Heart left ventricle (tissue), 16 donors: ENCODE measurements around the gene MAGI1. TPM values are rescaled to one million over a fixed set of nuclear protein-coding genes. Genes with fewer than 3 reads are reported as not detected.

Experiments used
- ATAC-seq, 4 donors: fragments of 200-7000 bp; cut with Tn5 transposase; one replicate each; pipeline ENCODE4 v1.9.1; 2020 to 2022; ENCODE audit warnings: moderate library complexity in 4 of 4, mild to moderate bottlenecking in 3 of 4, moderate number of reproducible peaks in 1 of 4
- DNase-seq, 5 donors: peaks; one replicate each; pipeline ENCODE4 v3.0.0-alpha.2; 2020
- H3K27ac ChIP-seq, 12 donors: fragments of 200-600 bp; sonication (generic) in 4 of 12; one replicate each; pipeline versions ENCODE4 v1.5.0 to v1.8.0; 2016 to 2022; ENCODE audit warnings: mild to moderate bottlenecking in 2 of 12
- H3K27me3 ChIP-seq, 9 donors: fragments of 200-600 bp; sonication (generic) in 2 of 9; one replicate each; pipeline versions ENCODE4 v1.5.1 to v1.8.0; 2016 to 2022; ENCODE audit warnings: mild to moderate bottlenecking in 3 of 9
- H3K36me3 ChIP-seq, 9 donors: fragments of 200-600 bp; sonication (generic) in 2 of 9; one replicate each; pipeline versions ENCODE4 v1.5.0 to v1.8.0; 2018 to 2022; ENCODE audit warnings: mild to moderate bottlenecking in 2 of 9
- H3K4me1 ChIP-seq, 12 donors: fragments of 200-600 bp; sonication (generic) in 4 of 12; one replicate each; pipeline versions ENCODE4 v1.5.0 to v1.8.0; 2016 to 2022; ENCODE audit warnings: mild to moderate bottlenecking in 3 of 12
- H3K4me3 ChIP-seq, 12 donors: fragments of 200-600 bp; sonication (generic) in 4 of 12; one replicate each; pipeline versions ENCODE4 v1.5.0 to v1.8.0; 2017 to 2022; ENCODE audit warnings: mild to moderate bottlenecking in 9 of 12, moderate library complexity in 4 of 12
- H3K9me3 ChIP-seq, 12 donors: fragments of 200-600 bp; sonication (generic) in 4 of 12; one replicate each; pipeline versions ENCODE4 v1.5.0 to v1.8.0; 2016 to 2022; ENCODE audit warnings: mild to moderate bottlenecking in 1 of 12
- CTCF ChIP-seq, 12 donors: fragments of 200-600 bp; sonication (generic) in 4 of 12; IDR thresholded peaks; one replicate each; pipeline versions ENCODE4 v1.5.0 to v1.8.0; 2018 to 2022; ENCODE audit warnings: antibody characterized with exemption in 12 of 12, mild to moderate bottlenecking in 5 of 12
- POLR2A ChIP-seq, 2 donors: fragments of 450-650 bp; IDR thresholded peaks; one replicate each; pipeline ENCODE4 v1.6.1; 2017; ENCODE audit warnings: antibody characterized with exemption in 2 of 2, mild to moderate bottlenecking in 2 of 2, moderate library complexity in 2 of 2
- WGBS, 4 donors: extraction: QIAGEN DNeasy Blood & Tissue Kit in 2 of 4; methylation state at CpG; one replicate each; pipeline versions ENCODE4 v1.1.5 to v1.1.7; 2013 to 2018; 5-methylcytosine and 5-hydroxymethylcytosine counted together
- intact Hi-C, 10 donors: fragments of 100-400 bp; cut with DNase I; formaldehyde crosslinking; loops; one replicate each; pipeline versions ENCODE4 v1.11.1 to v1.14.2; 2022
- polyA plus RNA-seq, 2 donors: library from polyadenylated mRNA; stranded (reverse); fragments of 200-250 nt; gene quantifications; one replicate each; pipeline ENCODE4 v1.2.3, GENCODE V29; 2013
- total RNA-seq, 9 donors: library from RNA; depleted of rRNA in 2 of 9; stranded (reverse); fragments of >200 nt in 2 of 9; fragmentation: NEBNext Ultra II Directional in 3 of 9; extraction: Animal tissue kit (Norgen Biotek cat#: 25700) in 3 of 9; gene quantifications; one replicate each; pipeline versions ENCODE4 v1.1.0 to v1.2.4, GENCODE V29; 2016 to 2023
- donor health status: ischemic (EF 13 %, LVEDD 7.1; RV severe dilation, severe dysfunction).
- donor health status: healthy with polysubstance abuse.
- donor health status: DM: no; HTN: yes; CAD: no.
- donor health status: DM: no; HTN: no; CAD: no.
- donor health status: ischemic (EF 25% LVEDD 6.9; RV normal size, moderate dysfunction).
- donor health status: ischemic (EF 25% LVEDD 5.7; RV mildly dilated, moderate dysfunction).
- donor health status: healthy.
- donor health status: DM: yes; HTN: yes; CAD: no.
- donor health status: ischemic (EF 35%, LVEDD 5.7; RV mildly dilated, moderate dysfunction).
- donor health status: nonischemic (EF 11% LVEDD 7.7; RV severe dilation, severe dysfunction).
- donor health status: DM: yes; HTN: yes; CAD: no.
- donor health status: PGD.
- donor health status: ischemic (EF 29% LVEDD 5.4; RV normal size, mild dysfunction).
- donor health status: nonischemic (EF 23%, LVEDD 6.1; RV moderate dilation, normal function).

MAGI1 gene
- total and polyA plus RNA-seq, 11 donors, result 18.5 to 52.1 (median 31.4) TPM

- peaks cover 0 to 46% (median 19%) of the 10 kb centered on the region in 12 donors for H3K4me1 ChIP-seq
- no peak for DNase-seq
- no peaks in the 10 kb centered on the region for H3K27me3 ChIP-seq
- TF ChIP-seq CTCF (IDR thresholded peaks at IDR 0.05), result peak in 8 of 12 donors; percentile 10 to 39 (median 27)
- TF ChIP-seq POLR2A (IDR thresholded peaks at IDR 0.05), result no peak
- no peak overlapping the region for H3K4me3 ChIP-seq
- H3K9me3 ChIP-seq, result peaks cover 0 to 12% (median 4%) of the 10 kb centered on the region in 12 donors
- no peak overlapping the region for H3K27ac ChIP-seq
- intact Hi-C loops, result loop anchor here in 5 of 10 donors (5.0 to 10.0 kb wide), 3 partner anchors 129 to 223 kb away; no protein-coding TSS in a partner anchor
- ATAC-seq, result peak in 1 of 4 donors; percentile 44
- H3K36me3 ChIP-seq, result no peaks in the 10 kb centered on the region
- 68 to 80% (median 74%) methylated on average over 5 of the region's 5 CpGs for WGBS, 4 donors
Measured at GRCh38 chr3:65914032-65914739, 124.5 kb downstream of the MAGI1 start.

GRCh38 chr3:65912647-65913046 lies 126.1 kb downstream of the MAGI1 start:
- H3K4me3 ChIP-seq, result no peak overlapping the region
- H3K4me1 ChIP-seq, result peaks cover 0 to 45% (median 18%) of the 10 kb centered on the region in 12 donors
- 86 to 100% (median 98%) methylated on average over 1 of the region's 1 CpG for WGBS, 4 donors
- intact Hi-C loops, result loop anchor here in 5 of 10 donors (5.0 to 10.0 kb wide), 3 partner anchors 128 to 225 kb away; no protein-coding TSS in a partner anchor
- H3K9me3 ChIP-seq, result peaks cover 0 to 9% (median 3%) of the 10 kb centered on the region in 12 donors
- DNase-seq (no peak), ATAC-seq (peak in 1 of 4 donors; percentile 53)
- H3K27me3 ChIP-seq, result no peaks in the 10 kb centered on the region
- no peak for TF ChIP-seq CTCF (IDR thresholded peaks at IDR 0.05)
- TF ChIP-seq POLR2A (IDR thresholded peaks at IDR 0.05), result no peak
- H3K36me3 ChIP-seq, result no peaks in the 10 kb centered on the region
- peak overlapping the region in 3 of 12 donors; percentile 16 to 41 (median 19) for H3K27ac ChIP-seq

- no peaks in the 10 kb centered on the region for H3K27me3 ChIP-seq
- H3K27ac ChIP-seq, result no peak overlapping the region
- no peaks in the 10 kb centered on the region for H3K36me3 ChIP-seq
- H3K9me3 ChIP-seq, result no peaks in the 10 kb centered on the region
- peaks cover 0 to 29% (median 10%) of the 10 kb centered on the region in 12 donors for H3K4me1 ChIP-seq
- no peak overlapping the region for H3K4me3 ChIP-seq
- intact Hi-C loops, result loop anchor here in 1 of 10 donors (10.0 kb wide), 1 partner anchor 124 kb away; no protein-coding TSS in a partner anchor
- WGBS, 4 donors, result 67 to 84% (median 76%) methylated on average over 4 of the region's 4 CpGs
- no peak for TF ChIP-seq CTCF (IDR thresholded peaks at IDR 0.05)
- TF ChIP-seq POLR2A (IDR thresholded peaks at IDR 0.05), result no peak
- DNase-seq (peak in 1 of 5 donors; percentile 38), ATAC-seq (peak in 2 of 4 donors; percentile 42 to 61)
Measured at GRCh38 chr3:65908588-65908987, 130.1 kb downstream of the MAGI1 start.
